WTC11 (cell line): Measurements from ENCODE around the gene PRKCG. TPM values are rescaled to one million over a fixed set of nuclear protein-coding genes. Genes with fewer than 3 reads are reported as not detected.
A peak's percentile ranks its signal among the peaks of the same experiment; 100 is the strongest.

ENCODE experiments used
- ATAC-seq: fragments of 200-7000 bp; cut with Tn5 transposase; 2 replicates; pipeline ENCODE4 v1.10.0; 2021; ENCODE audit warnings: mild to moderate bottlenecking, moderate library complexity
- CTCF ChIA-PET: fragments of 300-600 bp; sonication (Branson Sonifier 250); formaldehyde crosslinking; loops from one replicate; lab custom pipeline; 2021; ENCODE audit warnings: antibody characterized with exemption; lab: Charles Lee
- POLR2A ChIA-PET: fragments of 350-600 bp; sonication (Branson Sonifier 250); formaldehyde crosslinking; loops from one replicate; lab custom pipeline; 2021; ENCODE audit warnings: antibody characterized with exemption; lab: Charles Lee
- DNase-seq: peaks from one replicate; pipeline ENCODE4 v3.0.0; 2021; ENCODE audit warnings: low spot score
- H3K27ac Mint-ChIP-seq: 2 replicates; pipeline ENCODE4 v1.8.0; 2021; ENCODE audit warnings: mixed read lengths
- H3K27me3 Mint-ChIP-seq: 2 replicates; pipeline ENCODE4 v1.8.0; 2021; ENCODE audit warnings: low read depth, mild to moderate bottlenecking, moderate library complexity, mixed read lengths
- H3K36me3 Mint-ChIP-seq: 2 replicates; pipeline ENCODE4 v1.8.0; 2021; ENCODE audit warnings: mixed read lengths
- H3K4me1 Mint-ChIP-seq: 2 replicates; pipeline ENCODE4 v1.8.0; 2022; ENCODE audit warnings: mixed read lengths
- H3K4me3 Mint-ChIP-seq: 2 replicates; pipeline ENCODE4 v1.8.0; 2021; ENCODE audit warnings: mild to moderate bottlenecking, moderate library complexity, mixed read lengths
- H3K9me3 Mint-ChIP-seq: 2 replicates; pipeline ENCODE4 v1.8.0; 2021; ENCODE audit warnings: mixed read lengths
- ATF6 ChIP-seq: sonication (generic); formaldehyde crosslinking; IDR thresholded peaks from 2 replicates; pipeline ENCODE4 v1.8.1; 2023; ENCODE audit warnings: mild to moderate bottlenecking, missing genetic modification reagents
- CREB1 ChIP-seq: sonication (generic); formaldehyde crosslinking; IDR thresholded peaks from 2 replicates; pipeline ENCODE4 v1.8.0; 2023; ENCODE audit warnings: mild to moderate bottlenecking, missing genetic modification reagents
- ESRRA ChIP-seq: sonication (generic); formaldehyde crosslinking; IDR thresholded peaks from 2 replicates; pipeline ENCODE4 v1.8.1; 2022; ENCODE audit warnings: mild to moderate bottlenecking, missing genetic modification reagents, borderline replicate concordance
- FOXK1 ChIP-seq: sonication (generic); formaldehyde crosslinking; IDR thresholded peaks from 2 replicates; pipeline ENCODE4 v1.8.0; 2022; ENCODE audit warnings: mild to moderate bottlenecking, moderate library complexity, missing genetic modification reagents
- GRHL2 ChIP-seq: fragments of 250-450 bp; sonication (Bioruptor Pico); IDR thresholded peaks from 2 replicates; pipeline ENCODE4 v1.8.0; 2022; ENCODE audit warnings: mild to moderate bottlenecking, moderate library complexity; ENCODE audit not compliant: insufficient replicate concordance, severe bottlenecking
- RELA ChIP-seq: sonication (generic); formaldehyde crosslinking; IDR thresholded peaks from 2 replicates; pipeline ENCODE4 v1.8.1; 2022; ENCODE audit warnings: missing genetic modification reagents, mild to moderate bottlenecking, borderline replicate concordance
- SMAD4 ChIP-seq: sonication (generic); formaldehyde crosslinking; IDR thresholded peaks from 2 replicates; pipeline ENCODE4 v1.8.0; 2022; ENCODE audit warnings: mild to moderate bottlenecking, missing genetic modification reagents
- TP53 ChIP-seq: sonication (generic); formaldehyde crosslinking; IDR thresholded peaks from 2 replicates; pipeline ENCODE4 v1.8.1; 2023; ENCODE audit warnings: mild to moderate bottlenecking, missing genetic modification reagents
- USF2 ChIP-seq: sonication (generic); formaldehyde crosslinking; IDR thresholded peaks from 2 replicates; pipeline ENCODE4 v1.8.1; 2023; ENCODE audit warnings: mild to moderate bottlenecking, missing genetic modification reagents, moderate library complexity
- ZNF138 ChIP-seq: sonication (generic); formaldehyde crosslinking; conservative IDR thresholded peaks from 2 replicates; pipeline ENCODE4 v1.8.1; 2022; ENCODE audit warnings: mild to moderate bottlenecking, moderate library complexity, missing genetic modification reagents
- ZNF219 ChIP-seq: sonication (generic); formaldehyde crosslinking; IDR thresholded peaks from 2 replicates; pipeline ENCODE4 v1.8.0; 2023; ENCODE audit warnings: missing genetic modification reagents, mild to moderate bottlenecking, borderline replicate concordance
- ZNF423 ChIP-seq: fragments of 250-450 bp; sonication (Bioruptor Pico); IDR thresholded peaks from 2 replicates; pipeline ENCODE4 v2.1.2; 2022; ENCODE audit warnings: mild to moderate bottlenecking, moderate library complexity
- total RNA-seq: library from RNA; stranded (reverse); gene quantifications from 3 replicates; pipeline ENCODE4 v1.2.3, GENCODE V29; 2021
- TF ChIP-seq, protein P1 (sequence below): fragments of 250-450 bp; sonication (Bioruptor Pico); IDR thresholded peaks from 2 replicates; pipeline ENCODE4 v1.9.0; 2021; ENCODE audit warnings: mild to moderate bottlenecking
- TF ChIP-seq, protein P2 (sequence below): sonication (generic); formaldehyde crosslinking; conservative IDR thresholded peaks from 2 replicates; pipeline ENCODE4 v1.8.1; 2022; ENCODE audit warnings: mild to moderate bottlenecking, missing genetic modification reagents
- TF ChIP-seq, protein P3 (sequence below): sonication (generic); formaldehyde crosslinking; IDR thresholded peaks from 2 replicates; pipeline ENCODE4 v1.8.0; 2022; ENCODE audit warnings: mild to moderate bottlenecking, missing genetic modification reagents
- TF ChIP-seq, protein P4 (sequence below): fragments of 250-450 bp; sonication (Bioruptor Pico); IDR thresholded peaks from 2 replicates; pipeline ENCODE4 v2.1.2; 2022; ENCODE audit warnings: mild to moderate bottlenecking, moderate library complexity
- TF ChIP-seq, protein P5 (sequence below): sonication (generic); formaldehyde crosslinking; IDR thresholded peaks from 2 replicates; pipeline ENCODE4 v1.8.1; 2022; ENCODE audit warnings: mild to moderate bottlenecking, missing genetic modification reagents, moderate library complexity, borderline replicate concordance
- TF ChIP-seq, protein P6 (sequence below): sonication (generic); formaldehyde crosslinking; IDR thresholded peaks from 2 replicates; pipeline ENCODE4 v1.8.0; 2022; ENCODE audit warnings: mild to moderate bottlenecking, missing genetic modification reagents

Gene PRKCG
- total RNA-seq, 1 experiment from 2014 or later = 23.0 TPM

- peaks cover 21% of the 10 kb centered on the region for H3K4me1 Mint-ChIP-seq
- ChIA-PET CTCF (interaction anchor here (1.8 kb wide), 1 partner anchor 42 kb away, joined by 4 read pairs; no protein-coding TSS in a partner anchor), POLR2A (interaction anchor here (0.5 to 1.5 kb wide), 2 partner anchors 13 to 226 kb away, joined by 3 read pairs; no protein-coding TSS in a partner anchor)
- H3K9me3 Mint-ChIP-seq = no peaks in the 10 kb centered on the region
- H3K27me3 Mint-ChIP-seq = no peaks in the 10 kb centered on the region
- DNase-seq = no peak
- H3K36me3 Mint-ChIP-seq = peaks cover 32% of the 10 kb centered on the region
- TF ChIP-seq, protein P1, sequence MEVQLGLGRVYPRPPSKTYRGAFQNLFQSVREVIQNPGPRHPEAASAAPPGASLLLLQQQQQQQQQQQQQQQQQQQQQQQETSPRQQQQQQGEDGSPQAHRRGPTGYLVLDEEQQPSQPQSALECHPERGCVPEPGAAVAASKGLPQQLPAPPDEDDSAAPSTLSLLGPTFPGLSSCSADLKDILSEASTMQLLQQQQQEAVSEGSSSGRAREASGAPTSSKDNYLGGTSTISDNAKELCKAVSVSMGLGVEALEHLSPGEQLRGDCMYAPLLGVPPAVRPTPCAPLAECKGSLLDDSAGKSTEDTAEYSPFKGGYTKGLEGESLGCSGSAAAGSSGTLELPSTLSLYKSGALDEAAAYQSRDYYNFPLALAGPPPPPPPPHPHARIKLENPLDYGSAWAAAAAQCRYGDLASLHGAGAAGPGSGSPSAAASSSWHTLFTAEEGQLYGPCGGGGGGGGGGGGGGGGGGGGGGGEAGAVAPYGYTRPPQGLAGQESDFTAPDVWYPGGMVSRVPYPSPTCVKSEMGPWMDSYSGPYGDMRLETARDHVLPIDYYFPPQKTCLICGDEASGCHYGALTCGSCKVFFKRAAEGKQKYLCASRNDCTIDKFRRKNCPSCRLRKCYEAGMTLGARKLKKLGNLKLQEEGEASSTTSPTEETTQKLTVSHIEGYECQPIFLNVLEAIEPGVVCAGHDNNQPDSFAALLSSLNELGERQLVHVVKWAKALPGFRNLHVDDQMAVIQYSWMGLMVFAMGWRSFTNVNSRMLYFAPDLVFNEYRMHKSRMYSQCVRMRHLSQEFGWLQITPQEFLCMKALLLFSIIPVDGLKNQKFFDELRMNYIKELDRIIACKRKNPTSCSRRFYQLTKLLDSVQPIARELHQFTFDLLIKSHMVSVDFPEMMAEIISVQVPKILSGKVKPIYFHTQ (CRISPR knock-in tag) = no peak
- TF ChIP-seq CREB1 (no peak), ATF6 (no peak), FOXK1 (CRISPR knock-in tag) (no peak), ZNF138 (CRISPR knock-in tag) (no peak)
- no peak for ATAC-seq
- peak overlapping the region; percentile 49 for H3K4me3 Mint-ChIP-seq
- peak overlapping the region; percentile 68; the same call in 1 of the 2 replicates for H3K27ac Mint-ChIP-seq
Measured at GRCh38 chr19:53870485-53870844, 11.5 kb upstream of the PRKCG start.

GRCh38 chr19:53871454-53871853, 10.5 kb upstream of the PRKCG start:
- POLR2A ChIA-PET = interaction anchor here (1.5 kb wide), 1 partner anchor 12 kb away, joined by 3 read pairs; no protein-coding TSS in a partner anchor
- DNase-seq (no peak), ATAC-seq (no peak)
- CTCF ChIA-PET = interaction anchor here (1.1 to 1.8 kb wide), 2 partner anchors 17 to 41 kb away, joined by 3 to 4 read pairs; no protein-coding TSS in a partner anchor
- Mint-ChIP-seq H3K4me1 (peaks cover 19% of the 10 kb centered on the region), H3K4me3 (no peak overlapping the region), H3K9me3 (no peaks in the 10 kb centered on the region), H3K27ac (peak overlapping the region; percentile 28; the same call in 1 of the 2 replicates), H3K27me3 (no peaks in the 10 kb centered on the region), H3K36me3 (peaks cover 37% of the 10 kb centered on the region)
- TF ChIP-seq ZNF219 (no peak), SMAD4 (CRISPR knock-in tag) (no peak), USF2 (no peak), FOXK1 (CRISPR knock-in tag) (no peak), RELA (CRISPR knock-in tag) (no peak), ESRRA (CRISPR knock-in tag) (no peak)
- TF ChIP-seq, protein P2, sequence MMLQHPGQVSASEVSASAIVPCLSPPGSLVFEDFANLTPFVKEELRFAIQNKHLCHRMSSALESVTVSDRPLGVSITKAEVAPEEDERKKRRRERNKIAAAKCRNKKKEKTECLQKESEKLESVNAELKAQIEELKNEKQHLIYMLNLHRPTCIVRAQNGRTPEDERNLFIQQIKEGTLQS (CRISPR knock-in tag) = no peak

GRCh38 chr19:53872762-53873161, 9.2 kb upstream of the PRKCG start:
- DNase-seq = no peak
- ChIA-PET CTCF (interaction anchor here (1.0 to 1.6 kb wide), 2 partner anchors 39 to 157 kb away, joined by 5 to 6 read pairs; no protein-coding TSS in a partner anchor), POLR2A (interaction anchor here (1.4 kb wide), 1 partner anchor 40 kb away, joined by 4 read pairs; no protein-coding TSS in a partner anchor)
- Mint-ChIP-seq H3K36me3 (peaks cover 41% of the 10 kb centered on the region), H3K4me3 (no peak overlapping the region), H3K9me3 (no peaks in the 10 kb centered on the region), H3K4me1 (peaks cover 26% of the 10 kb centered on the region), H3K27me3 (no peaks in the 10 kb centered on the region), H3K27ac (peak overlapping the region; percentile 68; the same call in 1 of the 2 replicates)
- no peak for ATAC-seq
- TF ChIP-seq TP53 (CRISPR knock-in tag) (no peak), ZNF423 (CRISPR knock-in tag) (no peak), GRHL2 (no peak)
- TF ChIP-seq, protein P3, sequence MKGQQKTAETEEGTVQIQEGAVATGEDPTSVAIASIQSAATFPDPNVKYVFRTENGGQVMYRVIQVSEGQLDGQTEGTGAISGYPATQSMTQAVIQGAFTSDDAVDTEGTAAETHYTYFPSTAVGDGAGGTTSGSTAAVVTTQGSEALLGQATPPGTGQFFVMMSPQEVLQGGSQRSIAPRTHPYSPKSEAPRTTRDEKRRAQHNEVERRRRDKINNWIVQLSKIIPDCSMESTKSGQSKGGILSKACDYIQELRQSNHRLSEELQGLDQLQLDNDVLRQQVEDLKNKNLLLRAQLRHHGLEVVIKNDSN = no peak
- TF ChIP-seq, protein P4, sequence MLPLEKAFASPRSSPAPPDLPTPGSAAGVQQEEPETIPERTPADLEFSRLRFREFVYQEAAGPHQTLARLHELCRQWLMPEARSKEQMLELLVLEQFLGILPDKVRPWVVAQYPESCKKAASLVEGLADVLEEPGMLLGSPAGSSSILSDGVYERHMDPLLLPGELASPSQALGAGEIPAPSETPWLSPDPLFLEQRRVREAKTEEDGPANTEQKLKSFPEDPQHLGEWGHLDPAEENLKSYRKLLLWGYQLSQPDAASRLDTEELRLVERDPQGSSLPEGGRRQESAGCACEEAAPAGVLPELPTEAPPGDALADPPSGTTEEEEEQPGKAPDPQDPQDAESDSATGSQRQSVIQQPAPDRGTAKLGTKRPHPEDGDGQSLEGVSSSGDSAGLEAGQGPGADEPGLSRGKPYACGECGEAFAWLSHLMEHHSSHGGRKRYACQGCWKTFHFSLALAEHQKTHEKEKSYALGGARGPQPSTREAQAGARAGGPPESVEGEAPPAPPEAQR = no peak
- TF ChIP-seq, protein P5, sequence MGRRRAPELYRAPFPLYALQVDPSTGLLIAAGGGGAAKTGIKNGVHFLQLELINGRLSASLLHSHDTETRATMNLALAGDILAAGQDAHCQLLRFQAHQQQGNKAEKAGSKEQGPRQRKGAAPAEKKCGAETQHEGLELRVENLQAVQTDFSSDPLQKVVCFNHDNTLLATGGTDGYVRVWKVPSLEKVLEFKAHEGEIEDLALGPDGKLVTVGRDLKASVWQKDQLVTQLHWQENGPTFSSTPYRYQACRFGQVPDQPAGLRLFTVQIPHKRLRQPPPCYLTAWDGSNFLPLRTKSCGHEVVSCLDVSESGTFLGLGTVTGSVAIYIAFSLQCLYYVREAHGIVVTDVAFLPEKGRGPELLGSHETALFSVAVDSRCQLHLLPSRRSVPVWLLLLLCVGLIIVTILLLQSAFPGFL (CRISPR knock-in tag) = no peak
- TF ChIP-seq, protein P1 (CRISPR knock-in tag) = no peak
- TF ChIP-seq, protein P6, sequence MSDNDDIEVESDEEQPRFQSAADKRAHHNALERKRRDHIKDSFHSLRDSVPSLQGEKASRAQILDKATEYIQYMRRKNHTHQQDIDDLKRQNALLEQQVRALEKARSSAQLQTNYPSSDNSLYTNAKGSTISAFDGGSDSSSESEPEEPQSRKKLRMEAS (CRISPR knock-in tag) = no peak
